Endothelial cell of umbilical vein (primary cell): ENCODE data around the gene PLXDC1. TPM values are rescaled to one million over a fixed set of nuclear protein-coding genes. Genes with fewer than 3 reads are reported as not detected.
"Not testable (repeated sequence)": the region's sequence is repeated elsewhere in the genome, so short reads cannot be mapped to it uniquely, and the experiment has no call there.

ENCODE experiments used
- BruUV-seq: library from RNA; stranded (reverse); fragments of 400-500 nt; replicated peaks from 2 replicates; lab custom pipeline; 2021; lab: Mats Ljungman, UMichigan
- CTCF ChIA-PET: fragments of 300-600, 350-600 bp; sonication (Branson Sonifier 250); formaldehyde crosslinking; loops from one replicate; lab custom pipeline; 2021; ENCODE audit warnings: antibody characterized with exemption, inconsistent platforms; lab: Charles Lee
- POLR2A ChIA-PET: fragments of 300-600, 350-600 bp; sonication (Branson Sonifier 250); formaldehyde crosslinking; loops from one replicate; lab custom pipeline; 2021; ENCODE audit warnings: antibody characterized with exemption, inconsistent platforms; lab: Charles Lee
- DNase-seq: peaks from one replicate; pipeline ENCODE4 v3.0.0-alpha.2; 2011; ENCODE audit warnings: low read depth, low spot score
- FAIRE-seq: peaks from 2 replicates; lab custom pipeline; 2011; peaks lifted over from hg19 to GRCh38; lab: Jason Lieb, UNC
- H2AFZ ChIP-seq: 2 replicates; pipeline ENCODE4 v1.6.0; 2012; ENCODE audit warnings: low read depth, low read length, control low read depth, inconsistent platforms
- H3K27ac ChIP-seq: 2 replicates; pipeline ENCODE4 v1.5.1; 2011; ENCODE audit warnings: low read depth, mild to moderate bottlenecking, control low read depth, low read length, moderate library complexity; ENCODE audit not compliant: insufficient read depth
- H3K27me3 ChIP-seq, 2 experiments: 2 replicates each; pipeline versions ENCODE4 v1.6.0 to v1.6.1; 2011; ENCODE audit warnings: low read length in 2 of 2, mixed read lengths in 1 of 2; ENCODE audit not compliant: control insufficient read depth in 2 of 2, insufficient read depth in 2 of 2
- H3K36me3 ChIP-seq, 2 experiments: 2 replicates in 1 of 2; 3 replicates in 1 of 2; pipeline ENCODE4 v1.5.1; 2011; ENCODE audit warnings: low read length in 2 of 2, mild to moderate bottlenecking in 1 of 2, moderate library complexity in 1 of 2; ENCODE audit not compliant: control insufficient read depth in 2 of 2, insufficient read depth in 2 of 2; ENCODE audit errors: extremely low read depth in 1 of 2
- H3K4me1 ChIP-seq: 3 replicates; pipeline ENCODE4 v1.5.1; 2011; ENCODE audit warnings: mild to moderate bottlenecking, low read length; ENCODE audit not compliant: control insufficient read depth, insufficient read depth; ENCODE audit errors: extremely low read depth
- H3K4me2 ChIP-seq: 2 replicates; pipeline ENCODE4 v1.6.1; 2011; ENCODE audit warnings: low read length, control low read depth, mixed read lengths; ENCODE audit not compliant: insufficient read depth
- H3K4me3 ChIP-seq, 3 experiments: fragments of 200-600 bp in 1 of 3; sonication (generic), shearing (Covaris generic) in 1 of 3; replicated peaks in 1 of 3; 2 replicates each; pipeline ENCODE4 v1.5.1; 2011 to 2016; ENCODE audit warnings: control low read depth in 3 of 3, low read length in 3 of 3, mild to moderate bottlenecking in 2 of 3, inconsistent platforms in 1 of 3, low read depth in 1 of 3, moderate library complexity in 1 of 3; ENCODE audit not compliant: insufficient read depth in 1 of 3
- H3K79me2 ChIP-seq: 2 replicates; pipeline ENCODE4 v1.6.0; 2012; ENCODE audit warnings: low read length, inconsistent platforms; ENCODE audit not compliant: control insufficient read depth, insufficient read depth
- H3K9ac ChIP-seq: replicated peaks from 2 replicates; pipeline ENCODE3; 2011; ENCODE audit warnings: low read length, control low read depth; ENCODE audit not compliant: insufficient read depth; ENCODE audit errors: extremely low read depth
- H3K9me1 ChIP-seq: replicated peaks from 3 replicates; pipeline ENCODE4 v1.6.0; 2011; ENCODE audit warnings: mild to moderate bottlenecking, low read length; ENCODE audit not compliant: control insufficient read depth, insufficient read depth; ENCODE audit errors: extremely low read depth
- H3K9me3 ChIP-seq: replicated peaks from 2 replicates; pipeline ENCODE4 v1.5.1; 2012; ENCODE audit warnings: low read length, inconsistent platforms; ENCODE audit not compliant: control insufficient read depth, insufficient read depth
- H4K20me1 ChIP-seq: replicated peaks from 2 replicates; pipeline ENCODE3; 2011; ENCODE audit warnings: mild to moderate bottlenecking, low read length; ENCODE audit not compliant: control insufficient read depth, insufficient read depth; ENCODE audit errors: extremely low read depth
- CTCF ChIP-seq, 2 donors: IDR thresholded peaks; 1 replicate in 1 of 2; 2 replicates in 1 of 2; pipeline ENCODE4 v1.5.1; 2011; ENCODE audit warnings: low read length in 2 of 2, mild to moderate bottlenecking in 2 of 2, moderate library complexity in 2 of 2, control low read depth in 1 of 2, inconsistent platforms in 1 of 2, low read depth in 1 of 2; ENCODE audit not compliant: insufficient read depth in 1 of 2; ENCODE audit errors: extremely low read depth in 1 of 2
- EZH2 ChIP-seq: IDR thresholded peaks from 2 replicates; pipeline ENCODE4 v1.6.1; 2012; ENCODE audit warnings: borderline replicate concordance, low read depth, mild to moderate bottlenecking, moderate library complexity, low read length, inconsistent platforms; ENCODE audit not compliant: severe bottlenecking
- FOS ChIP-seq: IDR thresholded peaks from 2 replicates; pipeline ENCODE4 v1.6.1; 2011; ENCODE audit warnings: mild to moderate bottlenecking, low read length, moderate library complexity, borderline replicate concordance; ENCODE audit not compliant: insufficient read depth
- GATA2 ChIP-seq: IDR thresholded peaks from 2 replicates; pipeline ENCODE4 v1.7.0; 2011; ENCODE audit warnings: low read depth, mild to moderate bottlenecking, moderate library complexity, mixed read lengths, low read length; ENCODE audit not compliant: insufficient read length, insufficient read depth
- JUN ChIP-seq: IDR thresholded peaks from 2 replicates; pipeline ENCODE4 v1.6.1; 2011; ENCODE audit warnings: borderline replicate concordance, low read depth; ENCODE audit not compliant: insufficient read length, insufficient read depth
- MAX ChIP-seq: IDR thresholded peaks from 2 replicates; pipeline ENCODE4 v1.6.1; 2011; ENCODE audit not compliant: insufficient read depth, insufficient read length
- MYC ChIP-seq: IDR thresholded peaks from one replicate; pipeline ENCODE4 v1.6.1; 2011; ENCODE audit warnings: mild to moderate bottlenecking, low read depth, low read length
- POLR2A ChIP-seq: IDR thresholded peaks from 2 replicates; pipeline ENCODE4 v1.6.1; 2012; ENCODE audit warnings: low read depth, mild to moderate bottlenecking, control low read depth, low read length
- POLR2AphosphoS5 ChIP-seq: IDR thresholded peaks from 2 replicates; pipeline ENCODE4 v1.6.1; 2012; ENCODE audit warnings: low read depth, mild to moderate bottlenecking, control low read depth, low read length, moderate library complexity; ENCODE audit not compliant: insufficient read depth
- dilution Hi-C: fragments of 300-500 bp; cut with MboI; formaldehyde crosslinking; loops from one replicate; pipeline ENCODE4 v1.15.0; 2019; ENCODE audit warnings: low sequenced_read_pairs; ENCODE audit not compliant: extremely low pct_ligation_motif_present
- intact Hi-C: fragments of 100-400 bp; cut with micrococcal nuclease; formaldehyde crosslinking; loops from one replicate; pipeline ENCODE4 v1.10.0; 2022
- polyA plus RNA-seq, 4 experiments: library from polyadenylated mRNA; depleted of rRNA in 3 of 4; stranded (reverse) in 3 of 4; unstranded in 1 of 4; fragments of >200 nt; gene quantifications; 2 replicates each; pipeline versions ENCODE4 v1.2.1 to v1.2.3, GENCODE V29; 2011 to 2012; ENCODE audit warnings: missing spikeins in 1 of 4
- total RNA-seq: library from RNA; stranded (reverse); gene quantifications from 2 replicates; pipeline ENCODE4 v1.2.3, GENCODE V29; 2021

The PLXDC1 gene
- total and polyA plus RNA-seq, 2 donors (not counting 3 experiments of a cell fraction or from before 2014, with no cell fraction given), result 0.03 TPM; not detected in 1

GRCh38 chr17:39169101-39169500 is 17.7 kb upstream of the PLXDC1 start:
- CTCF ChIA-PET, result interaction anchor here (1.2 to 6.0 kb wide), 4 partner anchors 10 to 186 kb away, joined by 3 to 57 read pairs (median 7); partner anchors contain the start of gene PLXDC1
- peaks cover 22 to 27% of the 10 kb centered on the region in 2 experiments for H3K27me3 ChIP-seq
- TF ChIP-seq POLR2AphosphoS5 (no peak), POLR2A (no peak), MYC (no peak), EZH2 (no peak), MAX (no peak), JUN (no peak), FOS (no peak), GATA2 (no peak), CTCF (IDR thresholded peaks at IDR 0.05; ENCODE audit: extremely low read depth in 1 of 2, insufficient read depth in 1 of 2, low read depth in 1 of 2, low read length in 2 of 2) (no peak)
- H4K20me1 ChIP-seq, result no peaks in the 10 kb centered on the region
- H3K36me3 ChIP-seq, result no peaks in the 10 kb centered on the region
- no peaks in the 10 kb centered on the region for H3K9me1 ChIP-seq
- no peak overlapping the region for H3K4me3 ChIP-seq
- peaks cover 5% of the 10 kb centered on the region for H3K4me1 ChIP-seq
- no peaks in the 10 kb centered on the region for H3K79me2 ChIP-seq
- no TSS peak for BruUV-seq
- no peak overlapping the region for H3K27ac ChIP-seq
- DNase-seq (no peak), FAIRE-seq (no peak)
- intact Hi-C loops, result no loop called here
- no peak overlapping the region for H2AFZ ChIP-seq
- POLR2A ChIA-PET, result no interaction called here
- no peak overlapping the region for H3K4me2 ChIP-seq
- H3K9me3 ChIP-seq, result no peaks in the 10 kb centered on the region
- dilution Hi-C loops, result no loop called here
- no peak overlapping the region for H3K9ac ChIP-seq

- H3K27ac ChIP-seq, H3K79me2 ChIP-seq, BruUV-seq, POLR2A ChIA-PET, H3K9me3 ChIP-seq, H4K20me1 ChIP-seq, intact Hi-C loops, H3K4me1 ChIP-seq, H3K4me2 ChIP-seq, H2AFZ ChIP-seq, DNase-seq, dilution Hi-C loops, H3K9ac ChIP-seq, H3K4me3 ChIP-seq, H3K9me1 ChIP-seq, H3K36me3 ChIP-seq, FAIRE-seq: not testable (repeated sequence)
- peaks cover 22 to 27% of the 10 kb centered on the region in 2 experiments for H3K27me3 ChIP-seq
- CTCF ChIA-PET, result interaction anchor here (1.2 to 6.0 kb wide), 4 partner anchors 11 to 185 kb away, joined by 4 to 57 read pairs (median 7); partner anchors contain the start of gene PLXDC1
These were observed 17.1 kb upstream of the PLXDC1 start for GRCh38 chr17:39168503-39168902.
